Measurements from ENCODE around the gene ASAP2.

Gene ASAP2

DNA sequence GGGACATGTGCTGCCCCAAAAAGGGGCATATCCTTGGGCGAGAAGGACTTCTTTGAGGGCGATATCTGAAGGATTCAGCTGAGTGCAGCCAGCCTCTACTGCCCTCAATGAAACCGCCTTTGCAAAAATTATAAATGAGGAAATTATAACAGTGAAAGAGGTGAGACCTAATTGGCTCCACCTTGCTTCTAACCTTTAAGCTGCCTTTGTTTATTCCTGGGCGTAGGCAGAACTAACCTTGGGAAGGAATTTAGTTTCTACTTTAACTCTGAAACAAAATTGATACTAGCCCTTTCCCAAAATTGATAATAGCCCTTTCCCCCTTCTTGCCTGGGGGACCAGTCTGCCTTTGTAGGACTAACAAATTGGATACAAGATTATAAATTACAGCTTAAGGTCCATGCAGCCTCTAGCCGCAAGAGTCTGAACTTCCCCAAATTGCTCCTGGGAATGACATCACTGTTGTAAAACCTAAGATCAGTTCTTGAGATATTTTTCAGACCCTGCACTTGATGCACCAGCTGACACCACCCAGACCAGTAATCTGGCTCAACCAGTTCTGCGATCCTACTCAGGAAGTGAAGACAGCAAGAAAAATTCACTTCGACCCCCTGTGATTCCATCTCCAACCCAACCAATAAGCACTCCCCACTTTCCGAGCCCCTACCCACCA lies 36.0 kb upstream of the ASAP2 start:
- TF ChIP-seq, protein P1, sequence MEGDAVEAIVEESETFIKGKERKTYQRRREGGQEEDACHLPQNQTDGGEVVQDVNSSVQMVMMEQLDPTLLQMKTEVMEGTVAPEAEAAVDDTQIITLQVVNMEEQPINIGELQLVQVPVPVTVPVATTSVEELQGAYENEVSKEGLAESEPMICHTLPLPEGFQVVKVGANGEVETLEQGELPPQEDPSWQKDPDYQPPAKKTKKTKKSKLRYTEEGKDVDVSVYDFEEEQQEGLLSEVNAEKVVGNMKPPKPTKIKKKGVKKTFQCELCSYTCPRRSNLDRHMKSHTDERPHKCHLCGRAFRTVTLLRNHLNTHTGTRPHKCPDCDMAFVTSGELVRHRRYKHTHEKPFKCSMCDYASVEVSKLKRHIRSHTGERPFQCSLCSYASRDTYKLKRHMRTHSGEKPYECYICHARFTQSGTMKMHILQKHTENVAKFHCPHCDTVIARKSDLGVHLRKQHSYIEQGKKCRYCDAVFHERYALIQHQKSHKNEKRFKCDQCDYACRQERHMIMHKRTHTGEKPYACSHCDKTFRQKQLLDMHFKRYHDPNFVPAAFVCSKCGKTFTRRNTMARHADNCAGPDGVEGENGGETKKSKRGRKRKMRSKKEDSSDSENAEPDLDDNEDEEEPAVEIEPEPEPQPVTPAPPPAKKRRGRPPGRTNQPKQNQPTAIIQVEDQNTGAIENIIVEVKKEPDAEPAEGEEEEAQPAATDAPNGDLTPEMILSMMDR (IDR thresholded peaks at IDR 0.05; ENCODE audit: extremely low read depth, insufficient read depth, missing control alignments), result no peak
- in situ Hi-C loops (cut with MboI; ENCODE audit: low pct_unique_long_range_greater_than_20kb, low sequenced_read_pairs, unreplicated experiment), result no loop called here
- no peak for DNase-seq (ENCODE audit: low spot score)

DNA sequence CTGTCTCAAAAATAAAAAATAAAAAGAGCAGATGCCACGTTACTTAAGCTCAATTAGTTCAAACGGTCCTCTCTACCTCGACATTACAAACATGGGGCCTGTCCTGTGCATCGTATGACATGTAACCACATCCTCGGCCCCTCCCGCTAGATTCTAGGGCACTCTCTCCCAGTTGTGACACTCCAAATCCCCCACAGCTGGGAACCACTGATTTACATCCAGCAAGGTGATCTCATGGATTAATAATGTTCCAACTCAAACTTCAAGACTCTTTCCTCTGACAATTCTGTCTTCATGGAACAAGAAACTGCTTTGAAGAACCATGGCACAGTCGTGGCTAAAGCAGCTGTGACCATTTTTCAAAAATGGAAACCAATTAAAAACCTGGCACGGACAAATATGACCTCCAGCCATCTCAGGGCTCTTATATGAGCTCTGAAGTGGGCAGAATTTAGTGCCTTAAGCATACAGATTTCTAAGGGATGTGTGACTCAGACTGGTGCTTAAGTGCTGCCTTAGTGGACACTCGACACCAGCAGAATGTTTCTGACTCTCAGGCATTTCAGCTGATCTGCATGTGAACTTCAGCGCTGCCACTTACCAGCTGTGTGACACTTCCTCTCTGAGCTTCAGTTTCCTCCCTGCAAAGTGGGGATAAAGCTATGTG lies 31.7 kb upstream of the ASAP2 start:
- TF ChIP-seq, protein P1 (IDR thresholded peaks at IDR 0.05; ENCODE audit: extremely low read depth, insufficient read depth, missing control alignments), result no peak
- in situ Hi-C loops (cut with MboI; ENCODE audit: low pct_unique_long_range_greater_than_20kb, low sequenced_read_pairs, unreplicated experiment), result no loop called here
- DNase-seq (ENCODE audit: low spot score), result no peak

DNA sequence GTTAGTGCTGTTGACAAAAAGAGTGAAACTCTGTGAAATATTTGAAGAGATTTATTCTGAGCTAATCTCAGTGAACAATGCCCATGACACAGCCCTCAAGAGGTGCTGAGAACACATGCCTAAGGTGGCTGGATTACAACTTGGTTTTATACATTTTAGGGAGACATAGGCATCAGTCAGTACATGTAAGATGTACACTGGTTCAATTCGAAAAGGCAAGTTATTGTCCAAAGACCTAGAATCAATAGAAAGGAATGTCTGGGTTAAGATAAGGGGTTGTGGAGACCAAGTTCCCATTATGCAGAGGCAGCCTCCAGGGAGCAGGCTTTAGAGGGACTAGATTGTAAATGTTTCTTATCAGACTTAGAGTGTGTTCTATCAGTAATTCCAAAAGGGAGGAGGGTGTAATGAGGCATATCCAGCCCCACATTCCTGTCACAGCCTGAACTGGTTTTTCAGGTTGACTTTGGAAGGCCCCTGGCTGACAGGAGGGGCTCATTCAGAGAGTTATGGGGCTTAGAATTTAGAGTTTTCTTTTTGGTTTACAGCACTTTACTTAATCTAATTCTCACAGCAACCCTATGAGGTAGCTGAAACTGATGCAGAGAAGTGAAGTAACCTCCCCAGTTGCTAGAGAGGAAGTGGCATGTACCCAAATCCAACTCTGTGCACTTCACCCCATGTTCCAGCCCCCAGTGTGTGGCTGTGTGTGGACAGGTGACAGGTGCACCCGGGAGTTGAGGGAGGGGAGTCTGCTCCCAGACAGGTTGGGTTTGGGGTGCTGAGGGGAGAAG lies 28.3 kb upstream of the ASAP2 start:
- in situ Hi-C loops (cut with MboI; ENCODE audit: low pct_unique_long_range_greater_than_20kb, low sequenced_read_pairs, unreplicated experiment), result no loop called here
- no peak for DNase-seq (ENCODE audit: low spot score)
- TF ChIP-seq, protein P1 (IDR thresholded peaks at IDR 0.05; ENCODE audit: extremely low read depth, insufficient read depth, missing control alignments), result no peak

DNA sequence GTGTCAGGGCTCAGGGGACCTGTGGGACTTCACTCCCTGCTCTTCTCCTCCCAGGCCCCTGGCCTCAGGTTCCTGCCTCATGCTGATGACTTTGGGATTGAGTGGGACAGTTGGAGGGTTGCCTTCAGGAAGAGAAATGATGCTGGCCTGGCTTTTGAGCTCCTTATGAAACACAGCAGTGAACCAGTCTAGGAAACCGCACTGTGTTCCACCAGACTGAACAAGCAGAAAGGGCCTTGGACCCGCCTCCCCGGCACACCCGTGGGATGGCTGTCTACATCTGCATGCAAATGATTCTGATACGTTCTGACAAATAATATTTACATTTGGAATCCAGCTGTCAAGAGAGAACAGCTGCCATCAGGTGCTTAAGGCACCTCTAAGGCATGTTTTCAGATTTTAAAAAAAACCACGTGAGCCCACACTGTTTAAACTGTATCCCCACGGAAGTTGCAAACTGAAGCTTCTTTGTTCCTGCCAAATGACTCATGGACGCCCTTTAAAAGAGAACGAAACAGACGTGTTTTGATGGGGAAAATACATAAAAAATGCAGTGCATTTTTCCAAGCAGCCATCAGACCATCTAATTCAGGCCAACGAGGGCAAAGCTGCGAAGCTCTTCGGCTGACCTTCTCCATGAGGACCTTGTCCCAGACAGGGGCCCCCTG lies 27.6 kb upstream of the ASAP2 start:
- DNase-seq (ENCODE audit: low spot score), result no peak
- in situ Hi-C loops (cut with MboI; ENCODE audit: low pct_unique_long_range_greater_than_20kb, low sequenced_read_pairs, unreplicated experiment), result no loop called here
- TF ChIP-seq, protein P1 (IDR thresholded peaks at IDR 0.05; ENCODE audit: extremely low read depth, insufficient read depth, missing control alignments), result no peak

DNA sequence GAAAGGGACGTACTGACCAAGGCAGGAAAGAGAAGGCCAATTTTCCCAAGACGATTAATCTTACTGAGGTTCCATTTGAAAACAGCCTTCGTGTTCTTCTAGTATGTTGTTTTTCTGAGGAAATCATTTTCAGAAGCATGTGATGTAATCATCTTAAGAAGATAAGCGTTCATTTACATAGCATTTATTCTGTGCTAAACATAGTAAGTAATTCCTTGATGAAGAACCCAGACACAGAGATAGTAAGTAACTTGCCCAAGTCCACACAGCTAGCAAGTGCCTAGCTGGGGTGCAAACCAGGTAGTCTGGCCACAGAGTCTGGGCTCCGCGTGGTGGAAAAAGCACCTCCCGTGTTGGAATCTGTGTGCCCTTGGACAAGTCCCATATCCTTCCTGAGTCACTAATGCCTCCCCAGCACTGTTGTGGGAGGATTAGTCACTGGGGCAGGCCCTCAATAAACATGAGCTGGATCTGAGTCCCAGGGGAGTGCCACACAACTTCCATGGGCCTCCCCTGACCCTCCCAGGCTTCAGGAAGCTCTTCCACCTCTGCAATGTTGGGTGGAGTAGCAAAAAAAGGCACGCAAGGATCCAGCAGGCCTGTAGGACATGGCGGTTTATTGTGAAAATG lies 26.9 kb upstream of the ASAP2 start:
- in situ Hi-C loops (cut with MboI; ENCODE audit: low pct_unique_long_range_greater_than_20kb, low sequenced_read_pairs, unreplicated experiment), result no loop called here
- DNase-seq (ENCODE audit: low spot score), result no peak
- TF ChIP-seq, protein P1 (IDR thresholded peaks at IDR 0.05; ENCODE audit: extremely low read depth, insufficient read depth, missing control alignments), result no peak

DNA sequence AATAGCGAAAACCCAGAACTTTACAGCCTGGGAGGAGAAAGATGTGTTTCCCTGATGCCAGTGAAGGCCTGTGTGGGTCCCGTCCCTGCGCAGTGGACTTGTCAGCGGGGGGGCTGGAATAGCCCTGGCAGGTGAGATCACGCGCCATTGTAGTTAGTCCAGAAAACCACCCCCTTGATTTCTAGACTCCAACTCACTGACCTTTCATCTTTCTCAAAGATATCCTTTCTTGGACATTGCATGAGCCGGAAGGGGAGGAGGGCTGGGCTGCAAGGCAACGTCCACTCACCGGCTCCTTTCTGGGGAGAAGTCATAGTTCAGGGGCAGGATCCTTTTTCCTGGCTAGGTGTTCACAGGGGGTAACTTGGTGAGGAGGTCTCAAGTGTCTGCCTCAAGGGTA lies 22.3 kb upstream of the ASAP2 start:
- DNase-seq (ENCODE audit: low spot score), result no peak
- TF ChIP-seq, protein P1 (IDR thresholded peaks at IDR 0.05; ENCODE audit: extremely low read depth, insufficient read depth, missing control alignments), result no peak
- in situ Hi-C loops (cut with MboI; ENCODE audit: low pct_unique_long_range_greater_than_20kb, low sequenced_read_pairs, unreplicated experiment), result no loop called here

Data from GM13977 (cell line).